ENCODE results near the gene TMEM186.

DNA sequence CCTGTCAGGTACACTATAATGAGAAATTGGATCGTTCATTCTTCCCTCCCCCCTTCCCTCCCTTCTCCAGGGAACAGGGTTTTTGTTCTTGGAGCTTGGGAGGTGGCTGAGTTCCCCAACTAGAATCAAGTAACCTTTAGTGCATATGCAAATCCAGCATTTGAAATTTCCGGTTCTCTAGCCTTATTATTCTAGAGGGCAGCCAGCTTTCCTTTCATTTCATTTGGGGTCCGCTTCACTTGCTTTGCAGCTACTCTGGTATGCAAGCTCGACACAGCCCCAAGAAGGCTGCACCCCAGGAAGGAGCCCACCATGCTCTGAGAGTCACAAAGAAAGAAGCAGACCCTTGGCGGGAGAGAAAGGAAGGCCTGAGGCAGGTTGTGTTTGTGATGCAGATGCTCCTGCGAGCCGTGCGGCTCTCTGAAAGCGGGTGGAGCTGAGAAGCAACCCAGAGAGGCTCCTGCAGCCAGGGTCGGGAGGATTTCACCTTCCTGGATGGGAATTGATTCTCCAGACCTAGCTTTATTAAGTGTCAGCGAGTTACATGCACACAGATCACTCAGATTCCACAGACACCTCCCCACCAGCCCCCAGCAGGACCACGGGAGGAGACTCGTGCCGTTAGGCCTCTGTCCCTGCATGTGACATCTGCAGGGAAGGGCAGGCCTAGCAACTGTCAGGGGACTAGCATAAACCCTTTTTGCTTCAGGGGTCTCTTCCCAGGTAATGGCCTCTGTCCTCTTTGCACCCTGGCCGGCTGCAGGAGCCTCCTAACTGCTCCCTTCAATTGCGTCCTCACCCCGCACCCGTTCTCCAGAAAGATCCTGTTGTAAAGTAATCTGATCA is 34.7 kb upstream of the TMEM186 start:
- TF ChIP-seq CTCF (conservative IDR thresholded peaks at IDR 0.05 in 1 of 2, IDR thresholded peaks at IDR 0.05 in 1 of 2; ENCODE audit: low read depth in 1 of 2, low read length in 2 of 2), result no peak
- no peak for TF ChIP-seq EZH2 (IDR thresholded peaks at IDR 0.05; ENCODE audit: low read length, missing control alignments)
